Activated CD4-positive, alpha-beta T cell treated with anti-CD3 and anti-CD28 coated beads, Interleukin-2, amount 50 U/mL, for 16 hours (primary cell): ENCODE results near the gene ORMDL2.
"Not testable (repeated sequence)": the region's sequence is repeated elsewhere in the genome, so short reads cannot be mapped to it uniquely, and the experiment has no call there.

Experiments
- DNase-seq: peaks from one replicate; pipeline ENCODE4 v3.0.0-alpha.2; 2020

The ORMDL2 gene

DNA sequence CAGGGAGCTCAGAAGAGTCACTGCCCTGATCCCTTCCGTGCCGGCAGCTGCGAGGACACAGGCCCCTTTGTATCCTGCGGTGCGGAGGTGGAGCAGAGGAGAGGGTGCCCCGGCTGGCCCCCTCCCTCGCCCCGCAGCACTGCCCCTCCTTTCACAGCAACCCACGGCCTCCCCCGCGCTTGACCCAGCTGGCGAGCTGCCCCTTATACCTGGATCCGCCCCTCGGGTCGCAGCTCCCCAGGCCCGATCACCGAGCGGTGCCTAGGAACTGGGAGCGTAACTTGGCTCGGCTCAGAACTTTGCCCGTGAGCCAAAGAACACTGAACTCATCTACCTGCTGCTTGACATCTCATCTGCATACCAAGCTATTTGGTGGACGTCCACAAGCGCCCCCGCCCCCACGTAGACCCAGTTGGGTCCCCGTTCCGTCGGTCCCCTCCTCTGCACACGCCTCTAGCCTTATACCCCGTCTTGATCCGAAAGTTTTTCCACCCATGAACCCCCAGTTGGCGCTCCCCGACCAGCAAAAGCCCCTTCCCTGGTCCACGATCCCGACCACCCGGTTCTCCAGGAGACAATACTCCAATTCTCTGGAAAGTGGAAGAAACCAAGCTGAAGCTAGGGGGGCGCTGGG lies 12.2 kb downstream of the ORMDL2 start:
- peak; percentile 22 for DNase-seq

DNA sequence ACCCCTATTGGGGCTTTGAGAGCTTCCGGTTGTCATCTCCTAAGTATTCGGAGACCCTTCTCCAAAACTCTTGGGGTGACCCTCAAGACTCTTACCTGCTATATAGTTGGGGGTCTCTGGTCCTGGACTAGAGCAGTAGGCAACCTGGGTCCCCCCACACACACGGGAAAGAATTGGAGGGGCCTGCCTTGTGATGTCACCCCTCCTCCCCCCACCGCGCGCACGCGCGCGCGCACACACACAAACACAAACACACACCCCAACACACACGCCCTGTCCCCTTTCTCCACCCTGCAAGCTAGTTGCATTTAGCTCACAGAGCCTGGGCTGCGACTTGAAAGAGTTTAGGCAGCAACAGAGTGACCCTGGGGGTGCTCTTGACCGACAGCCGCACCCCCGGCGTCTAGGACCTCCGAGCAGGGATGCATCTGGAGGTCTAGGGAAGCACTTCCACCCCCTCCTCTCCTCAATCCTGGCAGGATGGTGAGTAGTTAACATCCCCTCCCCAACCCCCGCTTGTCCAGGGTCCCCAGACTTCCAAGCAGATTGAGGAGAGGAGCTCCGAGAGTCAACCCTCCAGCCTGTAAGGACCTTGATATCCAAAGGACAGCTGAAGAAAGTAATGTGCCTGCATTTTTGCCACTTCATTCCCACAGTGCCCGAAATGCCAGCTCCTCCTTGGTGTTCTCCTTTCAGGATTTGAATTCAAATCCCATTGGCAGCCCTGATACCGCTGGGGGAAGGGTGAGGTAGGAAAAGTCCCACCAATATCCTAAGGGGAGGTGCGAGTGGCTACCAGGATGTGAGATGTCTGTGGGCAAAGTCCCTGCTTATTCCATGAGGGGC lies 13.0 kb downstream of the ORMDL2 start:
- DNase-seq = peak; percentile 51

DNA sequence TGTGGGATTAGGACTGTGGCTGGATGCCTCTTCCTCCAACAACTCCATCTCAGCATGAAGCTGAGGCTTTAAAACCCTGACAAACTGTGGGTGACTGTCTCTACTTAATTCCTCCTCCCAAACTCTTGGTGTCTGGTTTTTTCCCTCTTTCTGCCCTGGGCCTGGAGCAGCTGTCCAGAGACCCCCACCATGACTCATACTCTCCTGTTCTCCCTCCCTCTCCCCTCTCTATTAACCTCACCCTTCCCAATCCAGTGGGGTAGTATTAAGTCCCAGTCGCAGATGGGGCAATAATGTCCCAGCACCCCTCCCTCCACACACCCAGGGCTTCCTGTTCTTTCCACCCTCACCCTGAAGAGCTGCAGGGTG lies 13.6 kb downstream of the ORMDL2 start:
- no peak for DNase-seq

DNA sequence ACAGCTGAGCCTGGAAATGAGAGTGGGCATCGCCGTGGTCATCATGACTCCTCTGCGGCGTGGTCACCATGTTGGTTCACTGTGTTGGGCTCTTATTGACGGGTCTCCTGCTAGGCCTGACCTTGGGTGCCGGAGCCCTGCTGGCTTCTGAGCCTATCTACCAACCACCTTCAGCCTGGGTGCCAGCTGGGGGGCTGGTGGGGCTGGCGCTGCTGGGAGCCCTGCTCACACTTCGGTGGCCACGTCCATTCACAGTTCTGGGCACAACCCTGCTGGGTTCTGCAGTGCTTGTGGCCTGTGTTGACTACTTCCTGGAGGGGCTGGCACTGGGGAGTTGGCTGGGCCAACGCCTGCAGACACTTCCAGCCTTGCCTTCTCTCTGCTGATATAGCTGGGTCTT lies 15.2 kb downstream of the ORMDL2 start:
- DNase-seq = no peak

DNA sequence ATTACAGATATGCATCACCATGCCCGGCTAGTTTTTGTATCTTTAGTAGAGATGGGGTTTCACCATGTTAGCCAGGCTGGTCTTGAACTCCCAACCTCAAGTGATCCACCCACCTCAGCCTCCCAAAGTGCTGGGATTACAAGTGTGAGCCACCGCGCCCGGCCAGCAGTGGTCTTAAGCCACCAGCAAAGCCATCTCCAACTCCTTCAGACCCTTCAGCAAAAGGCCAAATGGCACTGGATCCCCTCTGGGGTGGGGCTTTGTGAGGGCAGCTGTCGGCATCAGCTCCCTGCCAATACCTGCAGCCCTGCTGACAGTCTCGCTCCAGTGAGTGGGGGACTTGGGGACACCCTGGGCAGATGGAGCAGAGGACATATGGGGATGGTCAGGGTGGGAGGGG lies 16.6 kb downstream of the ORMDL2 start:
- not testable (repeated sequence) for DNase-seq

DNA sequence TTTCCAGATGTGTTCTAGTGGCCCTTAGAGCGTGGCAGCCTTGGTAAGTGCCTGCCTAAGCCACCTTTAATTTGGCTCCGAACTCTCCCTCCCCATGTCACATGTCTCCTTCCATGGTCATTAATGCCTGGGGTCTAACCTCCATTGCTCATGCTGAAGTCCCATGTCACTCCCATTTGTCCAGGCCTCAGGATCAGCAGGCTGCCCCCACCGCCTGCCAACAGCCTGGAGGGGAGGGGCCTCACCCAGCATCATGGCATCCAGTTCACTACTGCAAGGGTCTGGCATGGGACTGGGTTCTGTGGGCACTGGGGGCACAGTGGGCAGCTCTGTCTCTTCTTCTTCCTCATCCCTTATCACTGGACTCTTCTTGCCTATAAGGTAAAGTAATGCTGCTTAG lies 20.5 kb downstream of the ORMDL2 start:
- DNase-seq = no peak

DNA sequence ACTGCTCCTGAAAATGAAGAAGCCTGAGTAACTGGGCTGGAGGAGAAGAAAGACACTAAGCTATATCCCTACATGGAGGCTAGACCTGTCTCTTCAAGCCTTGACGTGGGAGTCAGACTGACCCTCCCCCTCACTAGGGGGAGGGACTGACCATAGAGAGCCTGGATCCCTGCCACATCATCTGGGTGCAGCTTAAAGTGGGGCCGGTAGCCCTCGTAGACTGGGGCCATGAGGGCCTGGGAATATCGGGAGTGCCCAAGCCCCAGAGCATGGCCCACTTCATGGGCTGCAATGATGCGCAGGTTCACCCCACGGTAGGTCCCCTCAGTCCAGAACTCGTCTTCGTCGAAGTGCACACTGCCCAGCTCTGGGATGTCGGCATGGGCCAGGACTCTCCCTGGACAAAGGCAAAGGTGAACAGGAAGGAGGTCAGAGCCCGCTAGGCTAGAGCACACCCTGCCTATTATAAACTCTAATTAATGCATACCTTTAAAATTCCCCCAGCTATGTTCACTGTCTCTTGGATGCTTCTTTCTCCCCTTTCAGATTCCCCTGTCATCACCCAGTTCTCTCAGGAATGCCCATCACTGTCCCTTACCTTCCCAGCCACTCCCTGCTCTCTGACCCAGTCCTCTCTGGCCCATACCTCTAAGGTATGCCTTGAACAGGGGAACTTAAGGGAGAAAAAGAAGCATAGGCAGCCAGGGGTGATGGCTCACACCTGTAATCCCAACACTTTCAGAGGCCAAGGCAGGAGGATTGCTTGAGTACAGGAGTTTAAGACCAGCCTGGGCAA lies 21.7 kb downstream of the ORMDL2 start:
- no peak for DNase-seq

DNA sequence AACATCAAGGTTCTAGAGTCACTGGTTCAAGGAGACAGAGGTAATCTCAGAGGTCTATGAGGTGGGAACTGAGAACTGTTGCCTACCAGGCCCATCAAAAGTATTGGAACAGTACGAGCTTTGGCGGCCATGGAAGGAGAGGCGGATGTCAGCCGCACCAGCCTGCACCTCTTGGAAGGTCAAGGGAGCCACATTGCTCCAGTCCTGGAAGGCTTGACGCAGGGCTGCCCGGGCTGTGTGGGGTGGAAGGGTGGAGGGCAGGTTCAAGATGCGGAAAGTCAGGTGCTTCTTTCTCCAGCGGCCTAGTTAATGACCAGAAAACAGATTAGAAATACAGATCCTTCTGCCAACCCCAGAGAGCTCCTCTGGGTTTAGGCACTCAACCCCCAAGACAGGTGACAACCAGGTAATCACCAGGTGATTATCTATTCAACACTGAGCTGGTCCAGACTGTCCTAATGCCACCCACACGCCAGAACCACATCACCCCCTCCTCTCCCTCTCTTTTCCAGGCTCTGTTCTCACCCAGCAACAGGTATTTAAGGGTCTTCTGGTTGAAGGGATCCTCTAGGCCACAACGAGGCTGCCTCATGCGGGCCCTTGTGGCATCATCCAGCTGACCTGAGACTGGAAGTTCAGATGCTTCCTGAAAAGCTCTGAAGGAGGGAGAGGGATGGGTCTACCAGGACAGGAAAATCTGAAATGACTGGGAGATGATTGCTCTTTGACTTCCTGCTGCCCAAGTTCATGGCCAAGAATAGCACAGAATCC lies 22.9 kb downstream of the ORMDL2 start:
- no peak for DNase-seq

DNA sequence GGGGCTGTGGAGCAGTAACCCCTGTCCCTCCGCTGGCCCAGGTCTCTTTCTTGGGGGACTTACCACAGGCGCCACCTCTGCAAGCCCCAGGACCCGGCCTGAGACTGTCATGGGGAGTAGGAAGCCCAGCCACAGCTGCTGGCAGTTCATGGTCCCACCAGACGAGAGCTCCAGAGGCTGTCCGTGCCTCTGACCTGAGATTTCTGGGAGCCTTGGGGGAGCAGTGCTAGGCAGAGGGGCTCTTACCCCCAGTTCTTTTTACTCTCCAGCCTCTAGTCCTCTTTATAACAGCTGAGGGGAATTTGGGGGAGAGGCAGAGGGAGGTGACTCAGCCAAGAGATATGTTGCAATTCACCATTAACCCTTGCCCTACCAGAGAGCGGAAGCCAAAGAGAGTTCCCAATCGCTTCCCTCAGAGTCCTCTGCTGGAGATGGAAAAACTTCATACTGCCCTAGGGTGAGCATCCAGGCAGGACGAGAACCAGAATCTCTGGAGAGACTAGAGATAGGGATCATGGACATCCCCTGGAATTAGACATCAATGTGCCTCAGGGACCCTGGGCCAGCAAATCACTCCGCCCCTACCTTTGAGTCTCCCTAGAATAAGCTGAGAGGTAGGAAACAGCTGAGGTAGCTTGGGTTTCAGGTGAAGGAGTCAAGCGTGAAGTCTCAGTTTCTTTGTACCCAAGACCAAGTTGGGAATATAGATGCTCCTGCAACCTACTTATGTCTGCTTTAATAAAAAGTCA lies 25.0 kb downstream of the ORMDL2 start, which contains the start of gene MMP19:
MMP19 (minus strand) TSS at position 256 of the 749 bp plus-strand sequence; CDS start at position 150, 106 bp downstream.
- no peak for DNase-seq

DNA sequence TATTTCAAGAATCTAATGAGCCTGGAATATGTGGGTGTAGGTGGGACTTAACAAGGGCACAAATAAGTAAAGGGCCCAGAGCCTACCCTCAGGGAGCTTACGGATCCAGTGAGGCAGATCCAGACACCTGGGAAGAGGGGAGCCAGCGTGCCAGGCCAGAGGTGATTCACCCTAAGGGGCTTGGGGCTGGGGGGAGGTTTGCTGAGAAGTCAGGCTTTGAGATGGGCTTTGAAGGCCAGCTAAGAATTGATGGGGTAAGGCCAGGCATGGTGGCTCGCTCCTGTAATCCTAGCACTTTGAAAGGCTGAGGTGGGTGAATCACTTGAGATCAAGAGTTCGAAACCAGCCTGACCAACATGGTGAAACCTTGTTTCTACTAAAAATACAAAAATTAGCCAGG lies 25.6 kb downstream of the ORMDL2 start:
- no peak for DNase-seq

DNA sequence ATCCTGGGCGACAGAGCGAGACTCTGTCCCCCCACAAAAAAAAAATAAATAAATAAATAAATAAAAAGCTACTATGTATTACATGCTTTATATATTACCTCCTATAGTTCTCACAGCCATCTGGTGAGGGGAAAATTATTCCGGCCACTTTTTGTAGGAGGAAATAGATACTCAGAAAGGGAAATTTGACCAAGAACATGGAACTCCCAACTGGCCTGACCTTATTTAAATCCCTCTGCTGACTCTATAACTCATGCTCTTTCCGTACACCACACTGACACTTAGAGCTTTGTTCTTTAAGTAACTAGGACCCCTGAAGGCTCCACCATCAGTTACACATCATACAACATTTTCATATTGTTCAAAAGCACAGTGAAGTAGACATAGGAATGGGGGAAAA lies 27.1 kb downstream of the ORMDL2 start:
- no peak for DNase-seq

DNA sequence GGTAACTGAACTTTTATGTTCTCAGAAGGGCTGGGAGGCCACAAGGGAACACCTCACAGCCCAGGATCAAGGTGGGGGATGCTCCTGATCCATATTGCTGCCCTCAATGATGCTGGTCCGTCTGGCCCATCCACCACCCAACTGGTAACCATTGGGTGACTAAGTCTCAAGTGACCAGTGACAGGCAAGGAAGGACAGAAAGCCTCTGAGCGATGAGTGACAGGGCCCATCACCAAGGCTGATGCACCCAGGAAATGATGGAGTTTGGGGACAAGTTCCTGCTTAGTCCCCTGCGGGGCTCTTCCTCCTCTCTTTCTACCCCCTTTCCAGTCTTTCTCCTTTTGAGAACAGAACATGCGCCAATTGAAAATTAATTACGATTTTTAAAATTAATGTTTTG lies 27.5 kb downstream of the ORMDL2 start:
- no peak for DNase-seq

DNA sequence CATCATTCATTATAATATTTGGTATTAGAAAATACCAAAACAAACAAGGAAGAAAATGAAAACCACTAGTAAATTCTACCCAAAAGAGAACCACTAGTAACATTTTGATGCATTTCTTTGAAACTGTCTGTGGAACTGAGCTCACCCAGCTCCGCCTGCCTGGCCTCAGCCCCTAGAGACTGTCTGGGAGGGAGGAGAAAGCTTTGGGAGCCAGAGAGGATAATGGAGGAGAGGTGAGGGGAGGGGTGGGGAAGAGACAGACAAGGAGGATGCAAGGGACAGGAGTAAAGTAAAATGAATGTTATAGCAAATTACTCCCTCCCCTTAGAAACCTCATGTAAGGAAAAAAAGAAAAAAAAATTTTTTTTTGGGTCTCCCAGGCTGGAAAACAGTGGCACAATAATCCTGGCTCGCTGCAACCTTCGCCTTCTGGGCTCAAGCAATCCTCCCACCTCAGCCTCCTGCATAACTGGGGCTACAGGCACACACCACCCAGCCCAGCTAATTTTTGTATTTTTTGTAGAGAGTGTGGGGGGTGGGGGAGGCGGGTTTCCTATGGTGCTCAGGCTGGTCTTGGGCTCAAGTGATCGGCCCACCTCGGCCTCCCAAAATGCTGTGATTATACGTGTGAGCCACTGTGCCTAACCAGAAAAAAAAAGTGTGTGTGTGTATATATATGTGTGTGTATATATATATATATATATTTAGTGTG lies 28.1 kb downstream of the ORMDL2 start:
- no peak for DNase-seq

DNA sequence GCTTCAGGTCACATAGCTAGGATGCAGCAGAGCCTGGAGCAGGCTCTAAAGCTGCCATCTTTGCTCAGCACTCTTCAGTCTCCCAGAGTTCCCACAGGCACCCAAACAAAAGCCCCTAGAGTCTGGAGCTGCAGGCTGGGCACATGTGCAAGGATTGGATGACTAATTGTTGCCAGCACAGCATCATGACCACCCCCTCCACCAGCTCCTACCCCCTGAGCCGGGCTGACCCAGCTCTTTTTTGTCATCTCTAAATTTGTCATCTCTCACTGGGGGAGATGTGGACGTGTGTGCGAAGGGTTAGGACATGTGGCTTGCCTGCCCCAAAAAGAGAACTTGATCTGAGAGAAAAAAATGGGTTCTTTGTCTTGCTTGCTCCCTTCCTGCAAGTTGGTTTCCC lies 29.2 kb downstream of the ORMDL2 start:
- DNase-seq = peak; percentile 32

DNA sequence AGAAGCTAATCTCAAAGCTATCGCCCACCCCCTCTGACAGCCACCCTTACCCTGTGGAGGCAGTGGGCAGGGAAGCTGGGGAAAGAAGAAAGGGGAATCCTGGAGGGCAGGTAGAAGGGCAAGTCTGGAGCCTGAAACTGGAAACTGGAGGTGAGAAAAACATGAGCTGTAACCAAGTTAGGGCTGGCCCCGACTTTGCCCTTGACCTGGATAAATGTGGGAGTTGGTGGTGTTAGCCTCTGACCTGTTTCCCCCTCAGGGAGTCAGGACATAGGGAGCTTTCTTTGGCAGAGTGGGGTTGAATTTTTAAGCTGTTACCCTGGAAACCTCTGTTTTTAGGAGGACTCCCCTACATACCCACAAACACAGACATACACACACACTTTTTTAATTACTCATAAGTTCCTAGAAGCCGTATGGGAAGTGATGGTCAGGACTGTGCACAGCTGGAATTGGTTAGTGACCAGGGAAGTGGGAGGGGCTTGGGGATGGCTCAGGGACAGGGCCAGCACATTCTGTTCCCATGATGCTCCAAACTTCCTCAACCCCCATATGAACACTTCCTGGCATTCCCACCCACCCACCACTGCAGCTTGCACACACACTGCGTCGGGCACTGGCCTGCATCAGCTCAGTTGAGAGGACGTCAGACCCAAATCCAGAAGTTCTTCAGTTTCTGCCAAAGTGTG lies 29.9 kb downstream of the ORMDL2 start:
- DNase-seq = peak; percentile 44

DNA sequence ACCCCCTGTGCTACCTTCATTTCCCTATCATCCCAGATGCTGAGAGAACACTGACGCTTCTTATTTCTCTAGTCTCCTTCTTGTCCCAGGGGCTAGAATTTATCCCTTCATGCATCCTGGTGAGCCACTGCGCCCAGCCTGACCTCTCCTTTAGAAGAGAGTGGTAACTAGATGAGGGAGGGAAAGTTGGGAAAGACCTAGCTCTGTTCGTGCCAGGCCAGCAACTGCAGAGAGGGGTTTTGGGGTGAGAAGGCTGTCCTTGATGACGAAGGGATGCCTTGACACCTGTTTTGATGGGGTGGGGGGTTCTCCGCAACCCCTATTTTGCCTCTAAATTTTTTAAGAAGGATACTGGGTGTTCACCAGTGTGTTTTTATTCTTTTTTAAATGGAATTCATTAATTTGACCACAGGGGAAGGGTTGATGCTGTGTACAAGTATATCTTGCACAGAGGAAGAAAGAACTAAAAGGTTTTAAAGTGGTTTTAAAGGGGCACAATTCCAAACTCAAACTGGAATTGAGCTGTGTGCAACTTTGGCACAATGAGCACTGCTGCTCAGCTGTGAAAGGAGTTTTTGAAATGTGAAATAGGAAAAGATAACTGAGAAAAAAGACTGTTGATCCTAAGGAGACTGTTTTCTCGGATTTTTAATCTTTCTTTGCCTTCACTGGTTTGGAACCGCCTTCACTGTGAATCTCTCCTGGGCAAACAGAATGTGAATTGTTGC lies 31.9 kb downstream of the ORMDL2 start:
- DNase-seq = no peak

DNA sequence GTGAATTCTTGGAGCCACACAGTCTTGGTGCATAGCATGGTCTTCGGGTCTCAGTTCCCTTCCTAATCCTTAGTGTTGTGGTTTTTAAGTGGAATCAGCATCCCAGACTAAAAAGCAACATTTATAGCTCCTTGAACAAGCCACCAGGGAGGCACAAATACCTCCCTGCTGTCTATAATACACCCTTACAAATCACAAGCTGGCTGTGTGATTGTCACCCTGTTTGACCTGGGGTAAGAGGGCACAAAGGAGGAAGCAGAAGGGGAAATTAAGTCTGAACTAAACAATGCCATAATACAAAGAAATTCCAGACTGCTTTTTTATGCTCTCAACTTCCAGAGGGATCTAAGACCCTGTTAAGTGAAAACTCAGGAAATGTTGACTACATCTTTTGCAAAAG lies 32.6 kb downstream of the ORMDL2 start:
- DNase-seq = no peak

DNA sequence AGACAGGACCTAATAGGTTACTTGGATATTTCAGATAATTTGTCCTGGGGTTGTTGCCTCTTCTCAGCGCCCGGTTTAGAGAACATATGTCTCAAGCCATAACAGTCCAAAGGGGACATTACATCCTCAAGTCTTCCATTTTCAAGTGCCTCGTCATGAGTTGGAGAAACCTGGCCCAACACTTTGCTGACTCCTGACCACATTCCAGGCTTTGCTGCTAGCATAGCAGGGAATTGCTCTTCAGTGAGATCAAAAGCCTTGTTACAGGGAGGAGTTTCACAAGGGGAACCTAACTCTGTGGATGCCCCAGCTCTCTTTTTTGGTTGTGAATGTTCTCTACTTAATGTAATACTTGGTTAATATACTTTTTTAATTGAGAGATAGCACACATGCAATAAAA lies 33.1 kb downstream of the ORMDL2 start:
- DNase-seq = no peak

DNA sequence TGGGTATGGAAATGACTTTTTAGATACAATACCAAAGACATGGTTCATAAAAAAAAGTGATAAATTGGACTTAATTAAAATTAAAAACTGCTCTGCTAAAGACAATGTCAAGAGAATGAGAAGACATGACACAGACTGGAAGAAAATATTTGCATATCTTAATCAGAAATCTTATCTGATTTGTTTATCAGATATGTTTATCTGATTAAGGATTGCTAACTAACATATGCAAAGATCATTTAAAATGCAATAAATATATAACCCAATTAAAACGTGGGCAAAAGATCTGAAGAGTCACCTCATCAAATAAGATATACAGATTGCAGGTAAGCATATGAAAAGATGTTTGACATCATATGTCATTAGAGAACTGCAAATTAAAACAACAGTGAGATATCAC lies 34.9 kb downstream of the ORMDL2 start:
- DNase-seq = no peak

DNA sequence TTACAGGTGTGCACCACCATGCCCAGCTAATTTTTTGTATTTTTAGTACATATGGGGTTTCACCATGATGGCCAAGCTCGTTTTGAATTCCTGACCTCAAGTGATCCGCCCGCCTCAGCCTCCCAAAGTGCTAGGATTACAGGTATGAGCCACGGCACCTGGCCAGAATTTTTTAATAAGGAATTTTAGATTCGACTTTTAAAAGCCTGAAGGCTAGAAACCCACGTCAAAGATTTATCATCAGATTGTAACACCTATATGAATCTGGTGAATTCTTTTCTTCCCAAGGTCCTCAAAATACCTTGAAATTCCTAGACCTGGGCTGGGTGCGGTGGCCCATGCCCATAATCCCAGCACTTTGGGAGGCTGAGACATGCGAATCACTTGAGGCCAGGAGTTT lies 43.6 kb downstream of the ORMDL2 start:
- DNase-seq = no peak
